Panc1 (cell line): Measurements from ENCODE around the gene DCAF15.

Source experiments
- POLR2AphosphoS5 ChIP-seq: IDR thresholded peaks from 2 replicates; pipeline ENCODE4 v1.6.1; 2012; ENCODE audit warnings: mild to moderate bottlenecking, low read depth, low read length, moderate library complexity
- TCF7L2 ChIP-seq: IDR thresholded peaks from 2 replicates; pipeline ENCODE4 v1.6.1; 2011; ENCODE audit warnings: mild to moderate bottlenecking, low read depth, low read length, inconsistent platforms
- TF ChIP-seq, protein P1 (sequence below): fragments of 450-650 bp; IDR thresholded peaks from 2 replicates; pipeline ENCODE4 v1.5.1; 2017; ENCODE audit warnings: mild to moderate bottlenecking

DNA sequence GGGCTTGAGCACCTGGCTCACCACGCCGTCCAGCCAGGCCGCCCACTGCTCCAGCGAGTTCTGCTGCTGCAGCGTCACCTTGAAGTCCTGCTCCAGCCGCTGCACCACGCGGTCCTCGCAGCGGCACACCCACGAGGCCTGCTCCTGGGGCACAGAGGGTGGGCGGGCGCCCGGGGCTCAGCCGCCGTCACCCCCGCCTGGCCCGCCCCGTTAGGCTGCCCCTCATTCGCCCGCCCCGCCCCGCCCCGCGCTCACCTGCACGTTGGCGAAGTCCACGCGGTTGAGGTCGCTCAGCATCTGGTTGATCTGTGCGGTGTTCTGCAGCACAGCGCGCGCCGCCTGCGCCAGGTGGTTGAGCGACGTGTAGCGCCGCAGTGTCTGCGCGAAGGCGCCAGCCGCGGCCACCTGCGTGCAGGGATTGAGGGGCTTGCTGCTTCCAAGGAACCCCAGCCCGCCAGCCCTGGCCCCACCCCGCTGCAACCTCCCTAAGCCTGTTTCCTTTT lies 11.3 kb downstream of the DCAF15 start:
- TF ChIP-seq, protein P1, sequence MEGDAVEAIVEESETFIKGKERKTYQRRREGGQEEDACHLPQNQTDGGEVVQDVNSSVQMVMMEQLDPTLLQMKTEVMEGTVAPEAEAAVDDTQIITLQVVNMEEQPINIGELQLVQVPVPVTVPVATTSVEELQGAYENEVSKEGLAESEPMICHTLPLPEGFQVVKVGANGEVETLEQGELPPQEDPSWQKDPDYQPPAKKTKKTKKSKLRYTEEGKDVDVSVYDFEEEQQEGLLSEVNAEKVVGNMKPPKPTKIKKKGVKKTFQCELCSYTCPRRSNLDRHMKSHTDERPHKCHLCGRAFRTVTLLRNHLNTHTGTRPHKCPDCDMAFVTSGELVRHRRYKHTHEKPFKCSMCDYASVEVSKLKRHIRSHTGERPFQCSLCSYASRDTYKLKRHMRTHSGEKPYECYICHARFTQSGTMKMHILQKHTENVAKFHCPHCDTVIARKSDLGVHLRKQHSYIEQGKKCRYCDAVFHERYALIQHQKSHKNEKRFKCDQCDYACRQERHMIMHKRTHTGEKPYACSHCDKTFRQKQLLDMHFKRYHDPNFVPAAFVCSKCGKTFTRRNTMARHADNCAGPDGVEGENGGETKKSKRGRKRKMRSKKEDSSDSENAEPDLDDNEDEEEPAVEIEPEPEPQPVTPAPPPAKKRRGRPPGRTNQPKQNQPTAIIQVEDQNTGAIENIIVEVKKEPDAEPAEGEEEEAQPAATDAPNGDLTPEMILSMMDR: no peak
- TF ChIP-seq POLR2AphosphoS5 (no peak), TCF7L2 (no peak)
